AG04450 (cell line): ENCODE measurements around the gene C11orf97. TPM values are rescaled to one million over a fixed set of nuclear protein-coding genes. Genes with fewer than 3 reads are reported as not detected.

ENCODE experiments used
- CTCF ChIA-PET: fragments of 300-600, 350-600 bp; formaldehyde crosslinking; extraction: SDS; loops from one replicate; lab custom pipeline; 2022; ENCODE audit warnings: antibody characterized with exemption, inconsistent platforms; lab: Charles Lee
- POLR2A ChIA-PET: fragments of 350-600 bp; formaldehyde crosslinking; extraction: SDS; loops from one replicate; lab custom pipeline; 2021; ENCODE audit warnings: antibody characterized with exemption, inconsistent platforms; lab: Yijun Ruan, JAX
- DNase-seq: peaks from one replicate; pipeline ENCODE4 v3.0.0-alpha.2; 2011; ENCODE audit warnings: low read depth, low spot score
- H3K27ac ChIP-seq: one replicate; pipeline ENCODE4 v1.5.1; 2012; ENCODE audit warnings: low read depth, low read length, control low read depth
- H3K27me3 ChIP-seq: one replicate; pipeline ENCODE4 v1.6.0; 2012; ENCODE audit warnings: low read length; ENCODE audit not compliant: control insufficient read depth, insufficient read depth
- H3K4me3 ChIP-seq: 2 replicates; pipeline ENCODE4 v1.5.1; 2011; ENCODE audit warnings: mild to moderate bottlenecking, low read depth, low read length, control low read depth
- H3K9me3 ChIP-seq: 2 replicates; pipeline ENCODE4 v1.5.1; 2012; ENCODE audit warnings: low read length; ENCODE audit not compliant: control insufficient read depth, insufficient read depth
- CTCF ChIP-seq: IDR thresholded peaks from 2 replicates; pipeline ENCODE4 v1.5.1; 2011; ENCODE audit warnings: low read depth, low read length, control low read depth, inconsistent platforms
- polyA plus RNA-seq: library from polyadenylated mRNA; depleted of rRNA; stranded (reverse); fragments of >200 nt; gene quantifications from 2 replicates; pipeline ENCODE4 v1.2.3, GENCODE V29; 2011

Gene C11orf97
- polyA plus RNA-seq, 1 experiment: not detected

DNA sequence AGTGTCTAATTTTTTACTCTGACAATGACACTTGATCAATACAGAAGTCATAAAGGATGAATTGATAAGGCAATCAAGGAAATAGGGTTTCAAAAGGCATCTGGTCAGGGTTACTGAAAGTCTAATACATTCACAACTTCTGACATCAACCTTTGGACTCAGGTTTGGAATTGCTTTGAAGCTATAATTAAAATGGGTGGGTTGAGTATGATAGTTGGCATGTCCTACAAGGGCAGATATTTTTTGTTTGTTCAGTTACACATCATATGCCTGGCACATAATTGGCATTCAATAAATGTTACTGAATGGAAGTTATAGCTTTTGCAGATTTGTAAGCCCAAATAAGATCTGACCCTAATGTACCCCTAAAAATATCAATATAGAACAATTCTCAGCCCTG lies 24.1 kb downstream of the C11orf97 start:
- DNase-seq: no peak
- no peak overlapping the region for H3K27ac ChIP-seq
- no peaks in the 10 kb centered on the region for H3K27me3 ChIP-seq
- no peak overlapping the region for H3K4me3 ChIP-seq
- ChIA-PET CTCF (interaction anchor here (0.8 to 2.9 kb wide), 3 partner anchors 17 to 87 kb away, joined by 4 to 11 read pairs (median 5); no protein-coding TSS in a partner anchor), POLR2A (no interaction called here)
- TF ChIP-seq CTCF: no peak
- no peaks in the 10 kb centered on the region for H3K9me3 ChIP-seq

DNA sequence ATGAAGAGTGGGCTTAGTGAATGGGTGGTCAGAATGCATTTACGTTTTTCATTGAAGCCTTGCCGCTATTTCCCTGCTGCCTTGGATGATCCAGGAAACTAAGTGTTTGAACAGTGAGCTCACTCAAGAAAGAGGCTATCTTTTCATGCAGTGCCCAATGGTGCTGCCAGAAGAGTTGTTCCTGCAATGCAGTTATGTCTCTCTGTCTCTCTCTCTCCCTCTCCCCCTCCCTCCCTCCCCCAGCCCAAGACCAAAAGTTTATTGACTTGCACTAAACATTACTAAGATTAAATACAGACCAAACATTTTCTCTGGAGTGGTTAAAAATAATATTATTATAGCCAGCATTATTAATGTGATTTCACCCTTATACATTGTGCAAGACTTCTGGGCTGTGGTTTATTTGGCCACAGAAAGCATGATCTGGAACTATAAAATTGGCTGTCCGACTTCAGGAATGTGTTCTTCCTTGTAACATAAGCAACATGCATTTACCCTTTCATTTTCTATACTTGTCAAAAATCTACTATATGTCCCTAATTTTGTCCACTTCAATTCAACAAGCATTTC lies 24.9 kb downstream of the C11orf97 start:
- ChIA-PET POLR2A (no interaction called here), CTCF (interaction anchor here (0.8 to 2.9 kb wide), 3 partner anchors 18 to 86 kb away, joined by 4 to 11 read pairs (median 5); no protein-coding TSS in a partner anchor)
- TF ChIP-seq CTCF: no peak
- no peak overlapping the region for H3K27ac ChIP-seq
- DNase-seq: peak; percentile 44
- no peaks in the 10 kb centered on the region for H3K27me3 ChIP-seq
- no peak overlapping the region for H3K4me3 ChIP-seq
- H3K9me3 ChIP-seq: no peaks in the 10 kb centered on the region

GRCh38 chr11:94539420-94539819 lies 27.2 kb downstream of the C11orf97 start:
- Histone ChIP-seq H3K27ac (no peak overlapping the region), H3K27me3 (no peaks in the 10 kb centered on the region)

GRCh38 chr11:94543695-94544645 lies 31.7 kb downstream of the C11orf97 start, which contains the start of gene FUT4:
Gene FUT4 (plus strand): TSS chr11:94543921. CDS start chr11:94544134, 213 bp downstream.
- Histone ChIP-seq H3K27ac (peak within 1 kb of the TSS; percentile 91), H3K9me3 (peaks cover 8% of the 10 kb centered on the region; the same call in 1 of the 2 replicates), H3K4me3 (peak within 1 kb of the TSS; percentile 60), H3K27me3 (no peaks in the 10 kb centered on the region)
- ChIA-PET CTCF (interaction anchor here (0.6 to 1.3 kb wide), 2 partner anchors 24 to 39 kb away, joined by 3 to 6 read pairs; no protein-coding TSS in a partner anchor), POLR2A (interaction anchor here (1.0 kb wide), 1 partner anchor 18 kb away, joined by 4 read pairs; no protein-coding TSS in a partner anchor)
- TF ChIP-seq CTCF: no peak
- DNase-seq: peak; percentile 29

More at GRCh38 chr11:94539420-94539819, 27.2 kb downstream of the C11orf97 start:
- no peak for DNase-seq
- ChIA-PET POLR2A (no interaction called here), CTCF (interaction anchor here (1.2 kb wide), 1 partner anchor 64 kb away, joined by 4 read pairs; no protein-coding TSS in a partner anchor)
- Histone ChIP-seq H3K9me3 (no peaks in the 10 kb centered on the region), H3K4me3 (no peak overlapping the region)
- TF ChIP-seq CTCF: no peak
